Testis (tissue), 5 donors: Measurements from ENCODE around the gene PDK1. TPM values are rescaled to one million over a fixed set of nuclear protein-coding genes. Genes with fewer than 3 reads are reported as not detected.

ENCODE experiments used
- DNase-seq: peaks from one replicate; pipeline ENCODE4 v3.0.0-alpha.2; 2019
- H3K27ac ChIP-seq, 2 donors: fragments of 200-600 bp; sonication (generic); one replicate each; pipeline ENCODE4 v1.5.1; 2019
- H3K27me3 ChIP-seq: fragments of 200-600 bp; sonication (generic); one replicate; pipeline ENCODE4 v1.5.1; 2019
- H3K36me3 ChIP-seq: fragments of 200-600 bp; sonication (generic); one replicate; pipeline ENCODE4 v1.5.1; 2017; ENCODE audit warnings: low read depth; ENCODE audit errors: missing control alignments
- H3K4me1 ChIP-seq: fragments of 200-600 bp; sonication (generic); one replicate; pipeline ENCODE4 v1.5.1; 2019
- H3K4me3 ChIP-seq, 2 donors: fragments of 200-600 bp; sonication (generic); one replicate each; pipeline ENCODE4 v1.5.1; 2017 to 2019
- H3K9me3 ChIP-seq: fragments of 200-600 bp; sonication (generic); one replicate; pipeline ENCODE4 v1.5.1; 2017
- CTCF ChIP-seq, 3 experiments: fragments of 450-650 bp in 2 of 3; fragments of 200-600 bp in 1 of 3; sonication (generic) in 1 of 3; IDR thresholded peaks; one replicate each; pipeline ENCODE4 v1.5.1; 2016 to 2019; ENCODE audit warnings: antibody characterized with exemption in 3 of 3, mild to moderate bottlenecking in 2 of 3, moderate library complexity in 1 of 3
- POLR2A ChIP-seq: fragments of 450-650 bp; IDR thresholded peaks from one replicate; pipeline ENCODE4 v1.6.1; 2017; ENCODE audit warnings: antibody characterized with exemption, mild to moderate bottlenecking, moderate library complexity
- WGBS, 2 donors: methylation state at CpG; one replicate each; pipeline ENCODE4 v1.1.5; 2018; 5-methylcytosine and 5-hydroxymethylcytosine counted together
- intact Hi-C: fragments of 100-400 bp; cut with DNase I; formaldehyde crosslinking; loops from one replicate; pipeline ENCODE4 v1.15.1; 2023; ENCODE audit warnings: low total_unique reads
- long read RNA-seq, 2 donors: transcript quantifications; one replicate each; lab custom pipeline, GENCODE V29; 2026
- polyA plus RNA-seq: library from polyadenylated mRNA; stranded (reverse); fragments of 350-450 nt; fragmentation: Illumina TruSeq; extraction: RNeasy Lipid Tissue Mini Kit (QIAGEN cat#74804); gene quantifications from one replicate; pipeline ENCODE4 v1.2.3, GENCODE V29; 2014; ENCODE audit warnings: low read depth, low replicate concordance; ENCODE audit not compliant: insufficient read depth
- total RNA-seq, 2 donors: library from RNA; depleted of rRNA; stranded (reverse); fragments of >200 nt; gene quantifications; one replicate each; pipeline ENCODE4 v1.2.3, GENCODE V29; 2016

PDK1 gene
- total RNA-seq (10 to 100 TPM; 13.4 to 18.7 TPM), polyA plus RNA-seq (28.7 TPM)
- long read RNA-seq, donor 1, full-length matches to known transcripts = 1 of 1 reads
- long read RNA-seq, donor 1, partial matches to known transcripts = 0 of 1 reads
- long read RNA-seq, donor 1, other reads (novel, unspliced or antisense) = 0 of 1 reads
- long read RNA-seq, donor 2, full-length matches to known transcripts = 1 of 1 reads
- long read RNA-seq, donor 2, partial matches to known transcripts = 0 of 1 reads
- long read RNA-seq, donor 2, other reads (novel, unspliced or antisense) = 0 of 1 reads

GRCh38 chr2:172555522-172556283 is at the start of gene PDK1:
Gene PDK1 (plus strand): TSS chr2:172556090. CDS start chr2:172556151, 61 bp downstream.
- Histone ChIP-seq H3K27me3 (no peaks in the 10 kb centered on the region), H3K4me1 (peaks cover 5% of the 10 kb centered on the region), H3K36me3 (no peaks in the 10 kb centered on the region), H3K27ac (peak within 1 kb of the TSS; percentile 90 to 91), H3K9me3 (no peaks in the 10 kb centered on the region), H3K4me3 (peak within 1 kb of the TSS; percentile 90 to 91)
- intact Hi-C loops = no loop called here
- WGBS, 2 donors = 0% methylated on average over 3 to 73 of the region's 88 CpGs
- TF ChIP-seq POLR2A (peak; percentile 48), CTCF (IDR thresholded peaks at IDR 0.05) (no peak)
- peak; percentile 93 for DNase-seq

DNA sequence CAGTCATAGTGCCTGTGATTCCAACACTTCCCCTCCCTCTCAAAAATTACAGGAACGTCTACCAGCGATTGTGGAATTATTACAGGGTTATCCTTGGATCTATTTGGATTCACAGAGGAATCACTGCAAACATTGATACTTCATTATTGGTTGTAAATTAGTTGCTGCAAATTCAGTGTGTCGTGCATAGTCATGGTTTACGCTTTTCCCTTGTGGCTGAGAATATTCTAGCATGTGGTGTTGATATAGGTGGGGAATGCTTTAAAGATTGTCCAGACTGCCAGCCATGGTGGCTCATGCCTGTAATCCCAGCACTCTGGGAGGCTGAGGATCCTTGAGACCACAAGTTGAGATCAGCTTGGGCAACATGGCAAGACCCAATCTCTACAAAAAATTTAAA is 48.7 kb upstream of the PDK1 start:
- no peaks in the 10 kb centered on the region for H3K36me3 ChIP-seq
- no peaks in the 10 kb centered on the region for H3K9me3 ChIP-seq
- intact Hi-C loops = no loop called here
- DNase-seq = no peak
- H3K4me1 ChIP-seq = no peaks in the 10 kb centered on the region
- no peaks in the 10 kb centered on the region for H3K27me3 ChIP-seq
- H3K4me3 ChIP-seq = no peak overlapping the region
- H3K27ac ChIP-seq = no peak overlapping the region
- 92 to 95% methylated on average over 4 of the region's 4 CpGs for WGBS, 2 donors
- TF ChIP-seq CTCF (IDR thresholded peaks at IDR 0.05) (no peak), POLR2A (no peak)

DNA sequence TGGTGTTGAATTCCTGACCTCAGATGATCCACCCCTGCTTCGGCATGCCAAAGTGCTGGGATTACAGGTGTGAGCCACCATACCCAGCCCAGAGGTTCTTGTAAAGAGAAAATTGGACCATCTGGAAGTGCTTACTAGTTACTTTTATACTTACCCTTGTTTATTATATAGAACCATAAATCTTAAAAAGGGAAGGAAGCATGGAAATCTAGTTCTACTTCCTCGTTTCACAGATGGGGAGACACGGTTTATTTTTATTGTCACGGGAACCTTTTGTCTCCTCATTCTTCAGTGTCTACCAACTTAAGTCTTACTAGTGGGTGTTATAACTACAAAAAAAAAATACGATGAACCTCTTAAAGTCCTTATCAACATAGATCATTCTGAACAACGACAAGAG is 45.8 kb upstream of the PDK1 start:
- H3K4me1 ChIP-seq = no peaks in the 10 kb centered on the region
- no peaks in the 10 kb centered on the region for H3K9me3 ChIP-seq
- no peak overlapping the region for H3K27ac ChIP-seq
- intact Hi-C loops = no loop called here
- 82 to 87% methylated on average over 6 of the region's 6 CpGs for WGBS, 2 donors
- H3K36me3 ChIP-seq = no peaks in the 10 kb centered on the region
- DNase-seq = no peak
- TF ChIP-seq CTCF (IDR thresholded peaks at IDR 0.05) (no peak), POLR2A (no peak)
- H3K4me3 ChIP-seq = no peak overlapping the region
- H3K27me3 ChIP-seq = no peaks in the 10 kb centered on the region

GRCh38 chr2:172510548-172510947 is 45.3 kb upstream of the PDK1 start:
- no peak for TF ChIP-seq CTCF (IDR thresholded peaks at IDR 0.05)
- TF ChIP-seq POLR2A = no peak
- no peak overlapping the region for H3K4me3 ChIP-seq
- WGBS, 2 donors = 85 to 93% methylated on average over 5 of the region's 5 CpGs
- H3K4me1 ChIP-seq = no peaks in the 10 kb centered on the region
- intact Hi-C loops = no loop called here
- H3K36me3 ChIP-seq = no peaks in the 10 kb centered on the region
- H3K27ac ChIP-seq = no peak overlapping the region
- DNase-seq = no peak
- H3K9me3 ChIP-seq = no peaks in the 10 kb centered on the region
- no peaks in the 10 kb centered on the region for H3K27me3 ChIP-seq
